ENCODE data around the gene ANTXR2.

DNA sequence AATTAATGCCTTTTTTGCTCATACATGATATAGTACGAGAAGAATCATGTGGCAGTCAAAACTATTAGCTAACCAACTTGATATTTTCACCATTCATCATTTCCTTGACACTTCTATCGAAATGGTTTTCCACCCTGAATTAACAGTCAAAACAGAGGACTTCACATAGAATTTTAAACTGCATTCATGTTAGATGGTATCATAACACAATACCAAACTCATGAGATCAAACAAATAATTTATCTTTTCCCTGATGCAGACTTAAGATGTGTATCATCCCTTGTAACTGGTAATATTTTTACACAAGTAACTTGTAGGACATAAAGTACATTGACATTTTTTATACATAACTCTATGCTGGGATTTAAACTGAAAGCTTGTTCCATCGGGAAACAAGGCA is 18.2 kb upstream of the ANTXR2 start:
- TF ChIP-seq POLR2A (IDR thresholded peaks at IDR 0.05) (no peak), POLR2AphosphoS5 (IDR thresholded peaks at IDR 0.05; ENCODE audit: insufficient read depth in 1 of 2, low read depth in 1 of 2) (no peak)
- TF ChIP-seq, protein P1, sequence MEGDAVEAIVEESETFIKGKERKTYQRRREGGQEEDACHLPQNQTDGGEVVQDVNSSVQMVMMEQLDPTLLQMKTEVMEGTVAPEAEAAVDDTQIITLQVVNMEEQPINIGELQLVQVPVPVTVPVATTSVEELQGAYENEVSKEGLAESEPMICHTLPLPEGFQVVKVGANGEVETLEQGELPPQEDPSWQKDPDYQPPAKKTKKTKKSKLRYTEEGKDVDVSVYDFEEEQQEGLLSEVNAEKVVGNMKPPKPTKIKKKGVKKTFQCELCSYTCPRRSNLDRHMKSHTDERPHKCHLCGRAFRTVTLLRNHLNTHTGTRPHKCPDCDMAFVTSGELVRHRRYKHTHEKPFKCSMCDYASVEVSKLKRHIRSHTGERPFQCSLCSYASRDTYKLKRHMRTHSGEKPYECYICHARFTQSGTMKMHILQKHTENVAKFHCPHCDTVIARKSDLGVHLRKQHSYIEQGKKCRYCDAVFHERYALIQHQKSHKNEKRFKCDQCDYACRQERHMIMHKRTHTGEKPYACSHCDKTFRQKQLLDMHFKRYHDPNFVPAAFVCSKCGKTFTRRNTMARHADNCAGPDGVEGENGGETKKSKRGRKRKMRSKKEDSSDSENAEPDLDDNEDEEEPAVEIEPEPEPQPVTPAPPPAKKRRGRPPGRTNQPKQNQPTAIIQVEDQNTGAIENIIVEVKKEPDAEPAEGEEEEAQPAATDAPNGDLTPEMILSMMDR (IDR thresholded peaks at IDR 0.05), result no peak

All from vagina (tissue), 2 donors.